OCI-LY3 (cell line): ENCODE measurements around the gene RC3H2.

Source experiments
- H2AFZ ChIP-seq: fragments of 200-600, 300-600 bp; shearing (Covaris generic); 2 replicates; pipeline ENCODE4 v1.6.0; 2014; ENCODE audit warnings: antibody characterized with exemption, low read depth, low read length
- H3K27ac ChIP-seq: fragments of 200-600, 300-600 bp; sonication (generic); 2 replicates; pipeline ENCODE4 v1.5.1; 2014; ENCODE audit warnings: mild to moderate bottlenecking, low read length, moderate library complexity, mixed read lengths
- H3K27me3 ChIP-seq: fragments of 200-600, 300-600 bp; sonication (generic); 2 replicates; pipeline ENCODE4 v1.6.1; 2014; ENCODE audit warnings: low read depth, low read length, mixed read lengths
- H3K36me3 ChIP-seq: fragments of 200-600, 300-600 bp; sonication (generic); replicated peaks from 2 replicates; pipeline ENCODE3; 2014; ENCODE audit warnings: low read depth, low read length, mixed read lengths
- H3K4me1 ChIP-seq: fragments of 300-600, 200-600 bp; sonication (generic); 2 replicates; pipeline ENCODE4 v1.6.1; 2014; ENCODE audit warnings: low read length, mixed read lengths
- H3K4me2 ChIP-seq: fragments of 200-600, 300-600 bp; sonication (generic); 2 replicates; pipeline ENCODE4 v1.6.1; 2014; ENCODE audit warnings: low read length, mixed read lengths
- H3K4me3 ChIP-seq: fragments of 300-600, 200-600 bp; sonication (generic); 2 replicates; pipeline ENCODE4 v1.5.1; 2014; ENCODE audit warnings: antibody characterized with exemption, mild to moderate bottlenecking, low read length, moderate library complexity
- H3K79me2 ChIP-seq: fragments of 300-600, 200-600 bp; shearing (Covaris generic); 2 replicates; pipeline ENCODE4 v1.6.1; 2014; ENCODE audit warnings: mild to moderate bottlenecking, low read length, mixed read lengths
- H3K9ac ChIP-seq: fragments of 300-600, 200-600 bp; shearing (Covaris generic); 2 replicates; pipeline ENCODE4 v1.6.0; 2014; ENCODE audit warnings: mild to moderate bottlenecking, low read length, moderate library complexity
- H3K9me3 ChIP-seq: fragments of 200-600, 300-600 bp; shearing (Covaris generic); 2 replicates; pipeline ENCODE4 v1.6.1; 2014; ENCODE audit warnings: low read length, mixed read lengths; ENCODE audit not compliant: insufficient read depth
- H4K20me1 ChIP-seq: fragments of 200-600, 300-600 bp; sonication (generic); 2 replicates; pipeline ENCODE4 v1.6.1; 2016; ENCODE audit warnings: low read length, mixed read lengths; ENCODE audit not compliant: insufficient read depth
- CTCF ChIP-seq: fragments of 200-600, 300-600 bp; sonication (generic); IDR thresholded peaks from 2 replicates; pipeline ENCODE4 v1.5.1; 2014; ENCODE audit warnings: antibody characterized with exemption, low read length, low read depth
- EZH2phosphoT487 ChIP-seq: fragments of 200-600 bp; shearing (Covaris generic); IDR thresholded peaks from 2 replicates; pipeline ENCODE4 v1.6.1; 2018; ENCODE audit warnings: antibody characterized with exemption, mixed run types, low read depth

Gene RC3H2

GRCh38 chr9:122931226-122932121, 26.3 kb upstream of the RC3H2 start, which contains the start of gene ZBTB26:
Gene ZBTB26, minus strand, starts transcription at chr9:122931512. Its CDS starts 11,578 bp downstream, at chr9:122919934.
- Histone ChIP-seq H3K9ac (peak within 1 kb of the TSS; percentile 87), H3K27me3 (no peaks in the 10 kb centered on the region), H3K4me3 (peak within 1 kb of the TSS; percentile 94), H3K36me3 (peaks cover 11% of the 10 kb centered on the region), H3K4me1 (peaks cover 18% of the 10 kb centered on the region), H4K20me1 (no peaks in the 10 kb centered on the region), H2AFZ (peak within 1 kb of the TSS; percentile 51), H3K4me2 (peak within 1 kb of the TSS; percentile 77), H3K79me2 (peaks cover 88% of the 10 kb centered on the region), H3K9me3 (no peaks in the 10 kb centered on the region; the same call in 1 of the 2 replicates), H3K27ac (peak within 1 kb of the TSS; percentile 82)
- TF ChIP-seq CTCF (no peak), EZH2phosphoT487 (no peak)

GRCh38 chr9:122930541-122931225, 25.5 kb upstream of the RC3H2 start:
- H3K4me2 ChIP-seq, result peak overlapping the region; percentile 76
- peaks cover 82% of the 10 kb centered on the region for H3K79me2 ChIP-seq
- H3K4me3 ChIP-seq, result peak overlapping the region; percentile 94
- peak overlapping the region; percentile 87 for H3K9ac ChIP-seq
- peaks cover 18% of the 10 kb centered on the region for H3K4me1 ChIP-seq
- H2AFZ ChIP-seq, result no peak overlapping the region
- no peaks in the 10 kb centered on the region for H4K20me1 ChIP-seq
- TF ChIP-seq EZH2phosphoT487, result no peak
- no peak for TF ChIP-seq CTCF
- H3K9me3 ChIP-seq, result no peaks in the 10 kb centered on the region; the same call in 1 of the 2 replicates
- peaks cover 6% of the 10 kb centered on the region for H3K36me3 ChIP-seq
- H3K27ac ChIP-seq, result peak overlapping the region; percentile 82
- H3K27me3 ChIP-seq, result no peaks in the 10 kb centered on the region

- Histone ChIP-seq H3K4me2 (peak overlapping the region; percentile 76), H3K27me3 (no peaks in the 10 kb centered on the region), H3K79me2 (peaks cover 78% of the 10 kb centered on the region), H3K9me3 (no peaks in the 10 kb centered on the region; the same call in 1 of the 2 replicates), H4K20me1 (no peaks in the 10 kb centered on the region), H3K4me1 (peaks cover 18% of the 10 kb centered on the region), H2AFZ (no peak overlapping the region), H3K36me3 (peaks cover 6% of the 10 kb centered on the region), H3K4me3 (peak overlapping the region; percentile 94), H3K9ac (no peak overlapping the region), H3K27ac (no peak overlapping the region)
- no peak for TF ChIP-seq CTCF
- no peak for TF ChIP-seq EZH2phosphoT487
These were observed 24.7 kb upstream of the RC3H2 start for GRCh38 chr9:122929796-122930354.
